PC-3 (cell line): Measurements from ENCODE around the gene NLRP9.

Source experiments
- CTCF ChIP-seq: fragments of 300-600 bp; sonication (generic); conservative IDR thresholded peaks from 2 replicates; pipeline ENCODE4 v1.5.1; 2017; ENCODE audit warnings: antibody characterized with exemption, low read depth, mild to moderate bottlenecking, low read length
- EZH2phosphoT487 ChIP-seq: fragments of 300-600 bp; sonication (generic); IDR thresholded peaks from 2 replicates; pipeline ENCODE4 v1.6.1; 2018; ENCODE audit warnings: mild to moderate bottlenecking, antibody characterized with exemption, low read length, borderline replicate concordance

GRCh38 chr19:55673465-55673864, 64.7 kb downstream of the NLRP9 start:
- TF ChIP-seq CTCF: no peak
- no peak for TF ChIP-seq EZH2phosphoT487
